ENCODE measurements around the gene CNTNAP1.
A peak's percentile ranks its signal among the peaks of the same experiment; 100 is the strongest.
"Not testable (repeated sequence)": the region's sequence is repeated elsewhere in the genome, so short reads cannot be mapped to it uniquely, and the experiment has no call there.

CNTNAP1 gene

DNA sequence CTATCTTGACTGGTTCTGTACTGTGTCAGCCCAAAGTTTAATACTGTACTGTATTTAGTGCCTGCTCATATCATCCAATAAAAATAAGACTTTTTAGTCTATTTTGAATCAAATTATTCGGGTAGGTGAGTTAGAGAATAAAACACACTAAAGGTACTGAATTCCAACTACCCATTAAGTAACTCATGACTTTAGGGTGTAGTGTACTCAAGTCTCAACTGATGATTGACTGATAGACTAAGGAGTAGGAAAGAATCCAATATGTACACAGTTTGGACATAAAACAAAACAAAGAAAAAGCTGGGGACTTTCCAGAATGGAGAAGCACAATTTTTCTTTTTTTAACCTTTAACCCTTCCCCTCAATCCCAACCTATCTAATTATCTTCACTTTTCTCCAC lies 58.4 kb downstream of the CNTNAP1 start:
- no peak for DNase-seq (ENCODE audit: low read depth, low spot score)

DNA sequence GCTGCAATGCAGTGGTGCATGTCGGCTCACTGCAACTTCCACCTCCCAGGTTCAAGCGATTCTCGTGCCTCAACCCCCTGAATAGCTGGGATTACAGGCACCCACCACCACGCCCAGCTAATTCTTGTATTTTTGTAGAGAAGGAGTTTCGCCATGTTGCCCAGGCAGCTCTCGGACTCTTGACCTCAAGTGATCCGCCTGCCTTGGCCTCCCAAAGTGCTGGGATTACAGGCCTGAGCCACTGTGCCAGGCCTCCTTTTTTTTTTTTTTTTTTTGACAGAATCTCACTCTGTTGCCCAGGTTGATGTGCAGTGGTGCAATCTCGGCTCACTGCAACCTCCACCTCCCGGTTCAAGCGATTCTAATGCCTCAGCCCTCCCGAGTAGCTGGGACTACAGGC lies 60.6 kb downstream of the CNTNAP1 start:
- DNase-seq (ENCODE audit: low read depth, low spot score): not testable (repeated sequence)

DNA sequence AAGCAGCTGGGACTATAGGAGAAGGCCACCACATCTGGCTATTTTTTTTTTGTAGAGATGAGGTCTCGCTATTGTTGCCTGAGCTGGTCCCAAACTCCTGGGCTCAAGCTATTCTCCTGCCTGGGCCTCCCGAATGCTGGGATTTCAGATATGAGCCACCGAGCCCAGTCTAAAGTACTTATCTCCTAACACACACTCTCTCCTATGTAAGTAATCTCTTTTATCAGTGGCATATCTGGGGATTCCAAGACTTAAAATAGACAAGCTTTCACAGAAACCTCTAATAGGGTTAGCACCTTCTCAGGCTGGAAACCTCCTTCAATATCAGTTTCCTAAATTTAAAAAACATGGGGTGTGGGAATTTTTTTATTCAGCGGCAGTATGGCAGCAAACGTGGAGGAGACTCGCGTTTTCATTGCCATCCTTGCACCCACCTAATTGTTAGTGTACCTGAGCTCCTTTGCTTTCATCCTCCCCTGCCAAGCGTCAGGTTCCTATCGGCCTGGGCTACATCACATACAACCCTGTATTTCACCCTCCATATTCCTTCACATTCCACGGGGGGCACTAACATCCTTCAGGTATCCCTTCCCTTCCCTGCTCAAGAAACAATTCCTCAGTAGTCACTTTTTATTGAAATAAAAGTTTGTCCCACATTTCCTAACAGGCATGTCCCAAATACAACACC lies 61.4 kb downstream of the CNTNAP1 start:
- no peak for DNase-seq (ENCODE audit: low read depth, low spot score)

- peak; percentile 81 for DNase-seq (ENCODE audit: low read depth, low spot score)
These were observed 62.0 kb downstream of the CNTNAP1 start for GRCh38 chr17:42744283-42744805.

- peak; percentile 97 for DNase-seq (ENCODE audit: low read depth, low spot score)
These were observed 62.7 kb downstream of the CNTNAP1 start, which contains the start of gene EZH1 for GRCh38 chr17:42744806-42745617. TSS of gene EZH1 (minus strand) at chr17:42745040. CDS start at chr17:42728941, 16,099 bp downstream.

- no peak for DNase-seq (ENCODE audit: low read depth, low spot score)
These were observed 66.0 kb downstream of the CNTNAP1 start for GRCh38 chr17:42748202-42748907.

DNA sequence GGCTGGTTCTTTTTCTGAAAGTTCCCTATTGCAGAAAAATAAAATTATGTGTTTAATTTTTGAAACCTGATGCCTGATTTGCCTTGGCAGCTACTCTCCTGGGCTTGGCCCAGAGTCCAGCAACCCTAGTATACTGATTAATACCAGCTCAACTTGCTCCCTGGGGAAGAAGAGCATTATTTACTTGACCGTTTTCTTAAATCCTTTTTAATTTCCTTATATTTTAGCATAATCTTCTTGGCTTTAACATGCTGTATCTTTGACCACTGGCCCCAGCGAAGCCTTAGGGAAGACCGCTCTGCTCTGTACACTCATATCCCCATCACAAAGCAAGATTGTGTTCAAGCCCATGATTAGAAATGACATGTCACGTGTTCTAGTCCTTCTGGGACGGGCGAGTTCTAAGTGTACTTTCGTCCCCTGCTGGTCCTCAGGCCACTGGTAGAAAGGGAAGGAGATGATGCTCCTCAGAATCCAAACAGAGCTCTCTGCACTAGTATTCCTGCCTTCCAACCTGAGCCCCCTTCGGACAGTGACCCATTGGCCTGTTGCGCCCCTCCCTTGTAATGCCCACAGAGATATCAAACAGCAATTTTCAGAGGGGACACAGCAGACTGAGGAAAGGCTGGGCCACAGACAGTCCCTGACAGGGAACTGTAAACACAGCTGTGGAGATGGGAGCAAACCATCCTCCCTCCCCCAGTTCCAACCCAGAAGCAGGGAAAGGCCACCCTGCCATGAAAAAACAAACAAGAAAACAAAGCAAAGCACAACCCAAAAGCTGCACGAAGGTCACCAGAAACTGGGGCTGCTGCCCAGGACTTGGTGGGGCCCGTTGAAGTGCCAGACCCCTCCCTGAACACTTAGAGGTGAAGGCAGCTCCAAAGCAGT lies 66.8 kb downstream of the CNTNAP1 start:
- DNase-seq (ENCODE audit: low read depth, low spot score): no peak

Data from ELF-1 (cell line).